Stimulated activated CD4-positive, alpha-beta T cell treated with anti-CD3 and anti-CD28 coated beads, Interleukin-12 subunit alpha, Interleukin-12 subunit beta, amount 100 ng/mL, for 4 hours (primary cell): ENCODE results near the gene FAM187B.
"Not testable (repeated sequence)": the region's sequence is repeated elsewhere in the genome, so short reads cannot be mapped to it uniquely, and the experiment has no call there.

ENCODE experiments used
- DNase-seq: peaks from one replicate; pipeline ENCODE4 v3.0.0-alpha.2; 2020

The FAM187B gene

GRCh38 chr19:35209646-35210045 is 18.9 kb downstream of the FAM187B start:
- DNase-seq: no peak

GRCh38 chr19:35208121-35208520 is 20.4 kb downstream of the FAM187B start:
- no peak for DNase-seq

- no peak for DNase-seq
Measured at GRCh38 chr19:35207391-35207871, 21.1 kb downstream of the FAM187B start.

- no peak for DNase-seq
Measured at GRCh38 chr19:35206855-35207254, 21.7 kb downstream of the FAM187B start.

GRCh38 chr19:35206379-35206778 is 22.2 kb downstream of the FAM187B start:
- DNase-seq: no peak

GRCh38 chr19:35205733-35206323 is 22.7 kb downstream of the FAM187B start:
- DNase-seq: no peak

- DNase-seq: no peak
Measured at GRCh38 chr19:35204799-35205732, 23.5 kb downstream of the FAM187B start.

GRCh38 chr19:35202722-35203688 is 25.5 kb downstream of the FAM187B start:
- DNase-seq: no peak

GRCh38 chr19:35199481-35199880 is 29.1 kb downstream of the FAM187B start:
- no peak for DNase-seq

GRCh38 chr19:35196861-35197260 is 31.7 kb downstream of the FAM187B start:
- DNase-seq: not testable (repeated sequence)

- no peak for DNase-seq
Measured at GRCh38 chr19:35195830-35196229, 32.7 kb downstream of the FAM187B start.

GRCh38 chr19:35194012-35194984 is 34.2 kb downstream of the FAM187B start:
- no peak for DNase-seq

- no peak for DNase-seq
Measured at GRCh38 chr19:35184884-35185283, 43.7 kb downstream of the FAM187B start.

GRCh38 chr19:35184267-35184666 is 44.3 kb downstream of the FAM187B start:
- DNase-seq: no peak

- no peak for DNase-seq
Measured at GRCh38 chr19:35181387-35181786, 47.2 kb downstream of the FAM187B start.

- no peak for DNase-seq
Measured at GRCh38 chr19:35179830-35180229, 48.7 kb downstream of the FAM187B start.

GRCh38 chr19:35178701-35179100 is 49.8 kb downstream of the FAM187B start:
- DNase-seq: no peak

GRCh38 chr19:35177377-35178274 is 50.9 kb downstream of the FAM187B start:
- DNase-seq: no peak

GRCh38 chr19:35176181-35176570 is 52.4 kb downstream of the FAM187B start:
- no peak for DNase-seq
